NCI-H1436 treated with DMSO at 0.1 percent for 48 hours (cell line): Measurements from ENCODE around the gene SRBD1.

Source experiments
- DNase-seq: peaks from one replicate; lab custom pipeline; 2025; lab: John Stamatoyannopoulos, UW

The SRBD1 gene

DNA sequence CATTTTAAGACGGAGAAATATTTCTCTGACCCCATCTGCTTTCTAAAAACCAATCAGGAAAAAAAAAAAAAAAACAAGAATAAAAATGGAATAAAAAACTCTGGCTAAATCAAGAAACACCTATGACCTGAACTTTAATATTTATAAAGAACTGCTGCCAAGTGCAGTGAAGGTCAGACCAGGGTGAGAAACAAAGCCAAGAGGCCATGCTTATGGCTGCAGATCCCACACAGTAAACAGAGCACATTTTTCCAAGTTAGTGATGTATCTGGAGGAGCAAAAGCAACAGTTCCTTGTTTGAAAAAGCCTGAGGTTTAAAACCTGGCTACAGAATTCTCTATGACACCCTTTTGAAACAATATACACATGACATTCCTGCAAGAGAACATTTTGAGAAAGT, 242.3 kb downstream of the SRBD1 start:
- DNase-seq = no peak

DNA sequence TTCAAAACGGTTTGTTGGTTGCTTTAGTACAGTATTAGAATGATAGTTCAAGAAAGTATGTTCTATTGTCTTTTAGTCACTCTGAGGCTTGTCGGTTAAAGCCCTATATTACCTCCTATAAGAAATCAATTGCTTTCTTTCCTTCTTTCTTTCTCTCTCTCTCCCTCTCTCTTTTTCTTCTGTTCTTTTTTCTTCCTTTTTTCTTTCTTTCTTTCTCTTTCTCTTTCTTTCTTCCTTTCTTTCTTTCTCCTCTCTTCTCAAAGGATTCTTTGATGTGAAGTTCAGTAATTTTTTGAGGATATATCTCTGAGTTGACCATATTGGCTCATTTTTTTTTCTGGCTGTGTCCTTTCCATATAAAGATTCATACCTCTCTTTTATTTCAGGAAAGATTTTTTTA, 249.4 kb downstream of the SRBD1 start:
- no peak for DNase-seq

DNA sequence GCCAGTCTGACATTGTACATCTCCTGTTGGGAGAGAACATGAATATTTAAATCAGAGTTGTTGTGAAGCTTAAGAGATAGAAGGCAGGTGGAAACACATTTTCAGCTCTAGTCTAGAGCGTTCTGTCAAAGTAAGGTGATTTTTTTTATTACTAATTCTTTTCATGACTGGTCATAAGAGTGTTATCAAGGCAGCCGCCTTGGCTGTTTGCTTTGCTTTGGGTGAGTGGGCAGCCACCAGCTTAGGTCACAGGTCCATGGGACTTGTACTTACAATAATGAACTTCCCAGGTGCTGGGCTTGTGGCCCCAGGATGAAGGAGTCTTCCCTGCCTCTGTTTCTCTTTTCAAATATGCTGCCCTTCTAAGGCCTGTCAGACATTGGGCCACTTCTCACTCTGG, 256.3 kb downstream of the SRBD1 start:
- no peak for DNase-seq

DNA sequence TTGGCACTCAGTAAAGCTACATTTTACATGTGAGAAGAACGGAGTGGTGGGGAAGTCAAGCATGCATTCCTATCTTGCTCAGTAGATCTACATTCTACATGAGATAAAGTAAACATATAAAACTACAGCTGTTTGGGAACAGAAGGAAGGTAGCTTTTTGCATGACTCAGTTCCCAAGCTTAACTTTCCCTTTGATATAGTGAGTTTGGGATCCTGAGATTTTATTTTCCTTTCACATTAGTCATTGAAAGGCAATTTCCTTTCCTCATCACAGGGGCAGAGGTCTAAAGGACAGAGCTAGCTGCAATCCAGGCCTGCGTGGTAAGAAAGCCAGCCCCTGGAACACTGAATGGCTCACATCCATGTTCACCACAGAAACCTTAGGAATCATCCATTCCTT, 257.2 kb downstream of the SRBD1 start:
- DNase-seq = no peak

GRCh38 chr2:45352506-45352905, 258.6 kb downstream of the SRBD1 start:
- no peak for DNase-seq

DNA sequence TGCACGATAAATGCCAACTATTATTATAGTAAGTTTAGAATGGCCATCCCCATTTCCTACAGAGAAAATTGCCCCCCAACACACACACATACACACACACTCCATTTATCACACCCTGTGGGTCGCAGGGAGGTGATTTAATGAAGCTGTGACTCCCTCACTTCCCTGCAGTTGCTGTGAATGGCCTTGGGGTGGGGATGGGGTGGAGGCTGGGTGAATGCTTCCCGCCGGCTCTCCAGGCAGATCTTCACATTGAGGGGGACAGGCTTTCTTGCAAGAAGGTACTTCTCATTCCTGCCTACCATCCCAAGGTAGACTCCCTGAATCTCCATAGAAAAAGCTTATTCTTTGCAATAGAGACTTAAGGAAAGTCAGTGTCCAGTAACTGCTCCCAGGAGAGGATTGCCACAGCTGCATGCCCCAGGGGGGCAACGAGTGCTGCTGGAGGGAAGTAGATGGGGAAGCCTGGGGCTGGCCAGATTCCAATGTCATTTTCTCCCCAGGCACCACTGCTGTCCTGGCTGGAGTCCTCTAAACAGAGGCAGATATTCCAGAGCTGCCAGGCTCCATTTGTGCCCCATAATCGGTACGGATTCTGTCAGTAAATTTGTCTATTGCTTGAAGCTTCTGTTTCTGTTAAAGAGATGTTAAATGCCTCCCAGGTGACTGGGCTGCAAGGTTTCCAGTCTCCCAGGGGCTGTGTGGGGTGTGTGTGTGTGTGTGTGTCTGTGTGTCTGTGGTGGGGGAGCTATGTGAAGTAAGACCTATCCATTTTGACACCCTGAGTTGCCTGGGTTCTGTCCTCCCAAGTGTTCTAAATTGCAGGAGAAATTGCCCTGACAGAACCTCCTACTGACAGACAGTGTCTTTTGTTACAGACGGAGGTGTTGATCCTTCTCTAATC, 265.5 kb downstream of the SRBD1 start:
- no peak for DNase-seq

DNA sequence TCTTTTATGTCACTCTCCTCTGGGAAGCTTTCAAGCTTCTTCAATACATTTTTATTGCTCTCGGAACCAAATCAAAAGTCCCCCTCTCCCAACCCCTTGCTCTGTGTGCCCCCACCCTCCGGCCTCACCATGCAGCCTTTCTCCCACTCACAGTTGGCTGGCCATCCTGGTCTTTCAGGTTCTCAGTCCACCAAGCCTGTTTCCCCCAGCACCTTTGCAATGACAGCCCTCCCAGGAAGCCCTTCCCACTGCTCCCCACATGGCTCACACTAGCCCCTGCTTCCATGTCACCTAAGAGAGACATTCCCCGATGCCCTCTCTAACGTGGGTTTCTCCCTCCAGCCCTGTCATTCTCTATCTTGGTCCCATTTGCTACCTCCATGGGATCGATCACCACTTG, 266.6 kb downstream of the SRBD1 start:
- DNase-seq = no peak

- DNase-seq = no peak
Measured at GRCh38 chr2:45344071-45344470, 267.0 kb downstream of the SRBD1 start.

GRCh38 chr2:45343251-45344017, 267.6 kb downstream of the SRBD1 start:
- DNase-seq = no peak

DNA sequence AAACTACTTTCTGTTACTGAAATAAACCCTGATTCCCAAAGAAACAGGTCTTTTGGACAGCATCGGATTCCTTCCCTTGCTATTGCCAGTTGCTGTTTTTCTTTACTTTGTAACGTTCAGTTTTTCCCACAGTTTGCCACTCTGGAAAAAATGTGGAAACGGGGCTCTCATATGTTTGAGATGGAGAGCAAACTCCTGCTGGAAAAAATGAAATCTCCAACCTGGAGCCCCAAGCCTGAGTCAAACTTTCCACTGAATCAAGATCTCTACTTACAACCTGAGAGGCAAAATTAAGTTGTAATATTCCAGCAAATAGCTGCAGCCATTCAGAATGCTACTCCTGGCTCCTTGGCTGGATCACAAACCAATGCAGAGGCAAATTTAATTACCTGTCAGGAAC, 270.7 kb downstream of the SRBD1 start:
- DNase-seq = no peak

- DNase-seq = no peak
Measured at GRCh38 chr2:45339253-45339652, 271.8 kb downstream of the SRBD1 start.
